HPDE6-E6E7 (cell line): Measurements from ENCODE around the gene CYTH1.
"Not testable (repeated sequence)": the region's sequence is repeated elsewhere in the genome, so short reads cannot be mapped to it uniquely, and the experiment has no call there.

Experiments
- DNase-seq: peaks from one replicate; pipeline ENCODE4 v3.0.0; 2011; ENCODE audit warnings: missing footprints; ENCODE audit errors: extremely low spot score

CYTH1 gene

GRCh38 chr17:78692460-78693010 lies 89.5 kb downstream of the CYTH1 start:
- no peak for DNase-seq

GRCh38 chr17:78689029-78689428 lies 93.0 kb downstream of the CYTH1 start:
- DNase-seq: no peak

DNA sequence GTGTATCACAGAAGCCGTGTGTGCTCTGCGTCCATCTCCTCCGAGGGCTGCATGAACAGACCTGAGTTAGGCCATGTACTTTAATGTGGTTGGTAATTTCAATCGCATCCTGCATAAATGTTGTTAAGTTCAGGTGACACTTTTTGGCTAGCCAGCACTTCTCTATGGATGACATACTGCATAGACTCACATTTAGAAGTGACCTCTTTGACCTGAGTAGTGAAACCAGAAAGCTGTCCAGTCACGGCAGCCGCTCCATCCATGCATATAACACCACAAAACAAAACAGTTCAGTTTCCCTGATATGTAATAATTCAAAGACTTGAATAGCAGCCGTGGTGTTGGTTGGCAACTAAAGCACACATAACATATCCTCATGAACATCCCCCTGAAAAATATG lies 94.1 kb downstream of the CYTH1 start:
- no peak for DNase-seq

GRCh38 chr17:78687125-78687524 lies 94.9 kb downstream of the CYTH1 start:
- DNase-seq: no peak

GRCh38 chr17:78684026-78684425 lies 98.0 kb downstream of the CYTH1 start:
- DNase-seq: no peak

DNA sequence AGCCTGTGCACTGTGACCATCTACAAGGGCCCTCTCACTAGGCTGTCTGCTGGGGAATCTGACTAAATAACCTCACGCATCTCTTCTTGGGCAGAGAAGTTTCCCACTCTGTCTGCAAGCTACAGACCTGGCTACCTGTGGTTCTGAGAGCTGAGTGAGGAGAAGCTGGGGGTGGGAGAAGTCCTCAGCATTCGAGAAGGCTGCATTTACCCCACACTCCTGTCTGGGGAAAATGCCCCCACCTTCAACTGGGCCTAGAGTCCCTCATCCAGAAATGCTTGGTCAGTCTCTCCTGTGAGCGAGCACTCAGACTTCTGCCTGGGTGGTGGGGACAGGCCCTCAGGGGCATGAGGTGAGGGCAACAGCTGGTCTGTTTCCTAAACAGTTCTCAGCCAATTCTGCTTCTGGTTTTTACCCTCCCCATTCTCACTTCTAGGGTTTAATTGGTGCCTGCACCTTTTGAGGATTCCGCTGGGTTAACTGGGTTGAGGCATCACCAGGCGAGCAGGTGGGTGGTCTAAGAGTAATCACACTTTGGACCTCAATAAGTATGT lies 98.6 kb downstream of the CYTH1 start:
- no peak for DNase-seq

DNA sequence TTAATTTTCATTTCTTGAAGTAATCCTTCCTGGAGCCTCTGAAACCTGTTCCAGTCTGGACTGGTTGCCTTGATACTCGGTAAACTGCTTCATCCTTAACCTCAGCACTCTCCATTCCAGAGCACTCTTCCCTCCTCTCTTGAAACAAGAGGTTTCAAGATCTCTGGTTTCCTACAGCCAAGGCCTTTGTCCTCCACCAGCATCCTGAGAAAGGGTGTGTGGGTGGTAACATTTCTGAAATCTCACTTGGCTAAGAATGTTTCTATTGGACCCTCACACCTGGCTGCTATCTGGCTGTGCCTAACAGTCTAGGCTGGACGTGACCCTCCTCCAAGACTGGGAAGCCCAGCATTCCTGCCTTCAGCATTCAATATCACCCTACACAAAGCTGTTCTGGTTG lies 99.7 kb downstream of the CYTH1 start:
- no peak for DNase-seq

GRCh38 chr17:78680436-78680835 lies 101.6 kb downstream of the CYTH1 start:
- no peak for DNase-seq

DNA sequence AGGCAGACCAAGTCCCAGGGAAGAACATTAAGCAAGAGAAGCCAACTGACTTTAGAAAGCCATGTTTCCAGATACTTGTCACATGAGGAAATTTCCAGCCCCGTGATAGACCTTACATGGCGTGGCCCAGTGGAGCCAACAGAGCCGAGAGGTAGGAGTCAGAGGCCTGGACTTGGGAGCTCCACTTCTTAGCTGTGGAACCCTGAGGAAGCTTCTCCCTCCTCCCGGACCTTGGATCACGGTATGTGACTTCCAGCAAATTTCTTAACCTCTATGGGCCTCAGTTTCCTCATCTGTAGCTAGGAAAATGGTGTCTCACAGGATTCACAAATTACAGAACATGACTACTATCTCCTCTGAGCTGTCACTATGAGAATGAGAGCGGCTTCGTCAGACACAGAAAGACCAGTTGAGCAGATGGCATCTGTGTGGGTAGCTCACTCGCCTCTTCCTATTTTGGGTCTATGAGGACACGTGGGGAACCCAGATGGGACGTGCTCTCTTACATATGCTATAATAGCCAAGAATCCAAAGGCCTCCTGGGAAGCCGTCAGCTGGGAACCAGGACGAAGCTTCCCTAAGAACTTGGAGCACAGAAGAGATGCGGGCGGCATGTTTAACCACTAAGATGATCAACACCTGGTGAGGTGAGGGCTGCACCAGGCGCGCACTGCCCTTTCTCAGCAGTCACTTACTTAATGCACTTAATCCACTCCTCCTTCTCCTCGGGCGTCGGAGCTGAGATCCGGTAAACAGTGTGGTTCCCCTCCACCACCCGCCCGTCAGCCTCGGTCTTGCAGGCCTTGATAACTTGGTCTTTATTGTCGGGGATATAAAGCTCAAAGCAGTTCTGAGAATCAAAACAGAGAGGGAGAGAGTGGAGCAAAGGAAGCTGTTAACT lies 102.3 kb downstream of the CYTH1 start:
- DNase-seq: no peak

DNA sequence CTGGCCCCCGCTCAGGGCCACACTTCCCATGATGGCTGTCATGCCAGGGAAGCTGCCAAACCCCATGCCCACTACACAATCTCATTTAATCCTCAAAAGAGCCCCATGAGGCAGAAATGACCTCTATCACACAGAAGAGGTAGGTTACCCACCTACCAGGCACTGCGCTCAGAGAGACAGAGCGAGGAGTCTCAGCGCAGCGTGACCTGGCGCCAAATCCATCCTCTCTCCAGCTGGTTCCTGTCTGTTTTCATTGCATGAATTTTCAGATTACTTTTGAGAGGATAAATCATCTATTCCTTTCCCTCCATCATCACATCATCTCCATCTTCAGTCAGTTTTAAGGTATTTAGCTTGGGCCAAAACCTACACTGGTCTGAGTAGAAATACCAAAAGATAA lies 103.4 kb downstream of the CYTH1 start:
- DNase-seq: no peak

DNA sequence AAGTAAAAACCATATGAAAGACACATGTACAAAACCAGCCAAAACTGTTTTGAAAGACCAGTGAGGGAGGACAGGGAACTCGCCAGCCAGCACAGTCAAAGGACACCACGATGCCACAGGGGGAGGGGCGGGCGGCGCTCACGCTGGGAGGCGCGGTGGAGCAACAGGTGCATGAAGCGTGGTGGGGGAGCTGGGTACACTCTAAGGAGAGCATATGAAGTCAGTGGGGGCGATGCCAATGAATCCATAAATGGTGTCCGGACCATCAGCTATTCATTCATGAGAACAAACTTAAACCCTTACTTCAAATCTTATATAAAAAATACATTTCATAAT lies 103.9 kb downstream of the CYTH1 start:
- no peak for DNase-seq

- DNase-seq: no peak
Observed at GRCh38 chr17:78677303-78678221, 104.5 kb downstream of the CYTH1 start.

GRCh38 chr17:78676412-78677302 lies 105.4 kb downstream of the CYTH1 start:
- no peak for DNase-seq

GRCh38 chr17:78675836-78676235 lies 106.2 kb downstream of the CYTH1 start:
- no peak for DNase-seq

- DNase-seq: no peak
Observed at GRCh38 chr17:78675316-78675616, 106.8 kb downstream of the CYTH1 start.

DNA sequence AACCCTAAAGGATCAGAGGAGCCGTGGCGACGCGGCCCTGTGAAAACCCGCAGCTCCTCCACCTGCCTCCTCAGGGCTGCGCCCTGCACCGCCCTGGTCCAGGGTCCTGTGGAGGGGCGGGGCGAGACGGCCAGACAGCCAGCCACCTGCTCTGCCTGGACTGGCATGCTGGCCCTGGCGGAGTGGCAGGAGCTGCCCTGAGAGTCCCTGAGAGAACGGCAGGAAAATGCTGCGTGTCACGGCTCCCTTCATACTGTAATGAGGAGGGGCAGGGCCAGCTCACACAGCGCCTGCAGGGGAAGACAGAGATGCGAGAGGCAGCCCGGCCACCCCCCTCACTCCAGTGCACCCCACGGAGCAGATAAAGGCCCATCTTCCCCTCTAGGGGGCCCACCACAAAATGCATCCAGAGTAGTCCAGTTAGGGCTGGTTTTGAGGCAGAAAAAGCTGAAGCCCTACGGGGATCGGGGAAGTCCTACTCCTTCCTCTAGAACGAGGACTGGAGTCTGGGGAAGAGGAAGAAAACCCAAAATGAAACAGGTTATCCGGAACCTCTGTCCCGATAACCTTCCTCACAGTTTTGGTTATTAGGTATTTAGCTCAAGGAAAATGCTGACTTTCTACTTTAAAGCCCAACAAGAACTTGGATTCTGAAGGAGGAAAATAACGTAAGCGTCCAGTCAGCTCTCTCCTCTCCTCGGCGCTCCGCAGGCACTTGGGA lies 107.3 kb downstream of the CYTH1 start:
- DNase-seq: no peak

DNA sequence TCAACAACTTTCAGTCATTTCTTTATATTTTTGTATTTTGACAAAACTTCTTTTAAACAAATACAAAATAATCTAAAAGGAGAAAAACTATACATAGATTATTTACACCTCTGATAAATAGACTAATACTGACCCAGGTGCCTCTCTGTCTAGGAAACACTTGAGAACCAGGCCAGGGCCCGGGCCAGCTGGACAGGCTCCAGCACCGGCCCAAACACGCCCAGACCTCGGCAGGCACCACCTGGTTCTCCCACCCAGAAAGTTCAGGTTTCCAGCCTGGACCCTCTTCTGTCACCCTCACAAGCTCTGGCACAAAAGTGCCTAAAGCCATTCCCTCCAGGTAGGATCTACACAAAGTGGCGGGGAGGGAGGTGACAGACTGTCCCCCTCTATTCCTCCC lies 107.9 kb downstream of the CYTH1 start:
- no peak for DNase-seq

- no peak for DNase-seq
Observed at GRCh38 chr17:78673395-78673794, 108.7 kb downstream of the CYTH1 start.

- no peak for DNase-seq
Observed at GRCh38 chr17:78672871-78673371, 109.2 kb downstream of the CYTH1 start.

GRCh38 chr17:78672005-78672404 lies 110.1 kb downstream of the CYTH1 start:
- no peak for DNase-seq

GRCh38 chr17:78671726-78672001 lies 110.4 kb downstream of the CYTH1 start:
- not testable (repeated sequence) for DNase-seq
